CD4-positive, alpha-beta T cell treated with Interleukin-12 subunit alpha and Interleukin-12 subunit beta, for 1 hour (primary cell): ENCODE results near the gene ITPK1.

Experiments used
- DNase-seq: peaks from one replicate; pipeline ENCODE4 v3.0.0-alpha.2; 2020

Gene ITPK1

DNA sequence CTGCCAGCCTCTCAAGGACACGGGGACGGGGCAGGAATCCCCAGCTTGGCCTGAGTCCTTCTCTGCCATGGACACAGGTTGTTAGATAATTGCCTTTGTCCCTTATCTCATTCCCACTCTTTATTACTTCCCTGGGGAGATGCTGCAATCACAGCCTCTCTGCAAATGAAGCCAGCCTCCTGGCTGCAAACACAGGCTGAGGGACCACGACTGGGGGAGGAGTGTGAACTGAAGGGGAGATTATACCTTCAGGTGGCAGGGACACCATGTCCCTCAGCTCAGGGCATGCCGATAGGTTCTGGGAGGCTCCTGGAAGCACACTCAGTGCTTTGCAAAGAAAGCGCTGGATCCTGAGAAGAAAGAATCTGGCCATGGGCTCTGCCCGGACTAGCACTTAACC is 208.9 kb downstream of the ITPK1 start:
- DNase-seq = no peak

DNA sequence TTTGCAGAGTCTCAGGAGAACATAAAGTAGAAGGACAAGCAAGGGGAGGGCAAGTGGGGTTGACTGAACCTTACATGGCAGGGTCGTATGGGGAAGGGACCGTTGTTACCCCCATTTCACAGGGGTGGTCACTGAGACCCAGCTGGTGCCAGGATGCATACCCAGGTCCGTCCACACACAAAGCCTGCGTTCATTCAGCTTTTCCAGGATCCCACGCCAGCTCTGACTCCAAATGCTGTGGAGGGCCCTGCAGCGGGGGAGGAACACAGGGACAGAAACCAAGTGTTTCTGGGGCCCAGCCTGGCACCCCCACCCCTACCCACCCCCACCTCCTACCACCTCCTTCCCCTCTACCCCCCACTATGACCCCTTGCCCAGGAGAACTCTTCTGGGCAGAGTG is 209.3 kb downstream of the ITPK1 start:
- no peak for DNase-seq

DNA sequence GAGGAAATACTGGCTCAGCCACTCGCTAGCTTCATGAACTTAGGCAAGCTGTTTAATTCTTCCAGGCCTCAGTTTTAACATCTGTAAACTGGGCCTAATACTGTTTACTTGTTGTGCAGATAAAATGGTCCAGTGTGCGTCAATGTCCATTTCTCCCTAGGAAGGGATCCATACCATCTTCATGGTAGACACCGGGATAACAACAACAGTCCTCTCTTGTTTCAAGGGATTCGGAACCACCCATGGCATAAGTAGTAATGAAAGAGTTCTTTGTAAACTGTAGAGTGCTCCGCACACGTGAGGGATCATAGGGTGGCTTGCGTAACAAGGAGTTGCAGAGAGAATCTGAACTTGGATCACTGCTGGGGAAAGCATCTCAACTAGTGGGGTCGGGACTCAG is 210.1 kb downstream of the ITPK1 start:
- no peak for DNase-seq

DNA sequence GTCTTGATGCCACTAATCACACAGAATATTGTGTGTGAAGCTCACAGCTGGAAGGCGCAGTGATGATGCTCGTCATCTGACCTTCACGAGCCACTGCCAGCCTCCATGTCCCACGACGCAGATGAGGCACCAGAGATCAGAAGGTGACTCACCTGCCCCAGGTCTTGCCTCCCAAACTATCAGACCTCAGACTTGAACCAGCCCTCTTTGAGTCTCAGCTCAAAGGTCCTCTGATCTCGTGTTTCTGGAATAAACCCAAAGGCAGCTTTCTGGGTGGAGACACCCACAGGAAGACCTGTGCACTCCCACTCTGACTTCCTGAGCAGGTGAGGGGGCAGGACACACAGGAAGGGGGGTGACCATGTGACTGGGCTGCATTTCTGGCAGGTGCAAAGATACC is 212.4 kb downstream of the ITPK1 start:
- peak; percentile 3 for DNase-seq

DNA sequence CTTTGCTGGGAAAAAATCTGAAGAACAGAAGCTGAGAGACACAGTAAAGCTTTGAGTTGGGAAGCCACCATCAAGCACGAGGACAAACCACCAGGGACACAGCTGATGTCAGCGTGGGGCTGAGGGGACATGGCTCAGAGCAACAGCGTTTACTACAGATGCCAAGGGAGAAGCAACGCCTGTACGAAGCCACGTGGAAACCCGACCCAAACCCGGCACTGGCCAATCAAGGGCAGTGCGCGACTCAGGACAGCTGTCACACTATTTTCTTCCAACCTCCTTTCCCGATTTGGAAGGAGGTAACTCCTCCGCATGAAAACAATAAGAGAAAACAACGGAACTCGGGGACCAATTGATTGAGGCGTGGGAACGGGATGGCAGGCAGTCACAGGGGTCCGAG is 213.0 kb downstream of the ITPK1 start:
- DNase-seq = no peak

DNA sequence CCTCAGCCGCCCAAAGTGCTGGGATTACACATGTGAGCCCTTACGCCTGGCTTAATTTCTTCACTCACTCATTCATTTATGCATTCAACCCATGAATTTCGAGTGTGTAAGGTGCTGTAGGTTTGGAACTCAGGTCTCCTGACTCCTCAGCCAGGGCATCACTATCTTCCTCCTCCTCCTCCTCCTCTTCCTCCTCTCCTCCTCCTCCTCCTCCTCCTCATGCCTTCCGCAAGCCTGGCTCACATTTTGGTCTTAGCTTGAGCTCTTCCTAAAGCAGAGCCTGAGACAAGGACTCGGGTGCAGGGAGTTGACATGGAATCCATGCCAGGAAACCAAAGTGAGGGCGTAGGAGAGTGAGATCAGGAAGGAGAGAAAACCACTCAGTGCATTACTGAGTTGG is 213.5 kb downstream of the ITPK1 start:
- DNase-seq = no peak

DNA sequence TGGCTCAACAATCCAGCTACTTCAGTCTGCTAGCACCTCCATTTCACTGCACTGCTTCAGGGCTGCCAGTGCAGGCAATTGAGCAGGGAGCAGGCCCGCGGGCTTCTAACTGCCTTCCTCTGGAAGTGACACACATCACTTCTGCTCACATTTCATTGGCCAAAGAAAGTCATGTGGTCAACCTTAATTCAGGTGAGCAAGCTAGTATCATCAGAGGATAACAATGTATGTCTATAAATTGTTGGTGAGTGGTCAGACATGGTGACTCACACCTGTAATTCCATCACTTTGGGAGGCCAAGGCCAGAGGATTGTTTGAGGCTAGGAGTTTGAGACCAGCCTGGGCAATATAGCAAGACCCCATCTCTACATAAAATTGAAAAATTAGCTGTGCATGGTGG is 215.1 kb downstream of the ITPK1 start:
- no peak for DNase-seq

DNA sequence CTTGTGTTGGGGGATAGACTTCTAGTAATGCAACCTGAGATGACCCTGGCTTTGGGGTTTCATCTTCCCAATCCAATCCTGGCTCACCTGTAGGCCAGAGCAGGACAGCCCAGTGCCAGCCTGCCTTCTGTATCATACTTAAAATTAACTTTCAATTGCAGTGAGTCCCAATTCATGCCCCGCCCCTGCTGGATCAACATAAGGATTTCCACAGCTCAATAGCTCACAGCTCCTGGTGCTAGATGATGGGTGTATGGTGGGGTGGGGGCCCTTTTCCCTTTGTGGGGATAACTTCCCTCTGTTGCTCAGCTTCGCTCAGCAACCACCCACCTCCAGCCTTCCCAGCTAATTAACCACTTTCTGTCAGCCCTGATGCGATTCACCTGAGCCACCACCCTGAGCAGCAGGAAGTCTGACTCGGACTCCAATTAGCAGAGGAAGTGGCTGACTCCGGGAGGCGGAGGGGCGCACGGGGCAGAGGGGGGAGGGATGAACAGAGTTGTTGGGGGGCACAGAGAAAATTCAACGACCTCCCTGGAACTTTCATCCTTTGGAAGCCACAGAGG is 217.1 kb downstream of the ITPK1 start:
- DNase-seq = no peak

DNA sequence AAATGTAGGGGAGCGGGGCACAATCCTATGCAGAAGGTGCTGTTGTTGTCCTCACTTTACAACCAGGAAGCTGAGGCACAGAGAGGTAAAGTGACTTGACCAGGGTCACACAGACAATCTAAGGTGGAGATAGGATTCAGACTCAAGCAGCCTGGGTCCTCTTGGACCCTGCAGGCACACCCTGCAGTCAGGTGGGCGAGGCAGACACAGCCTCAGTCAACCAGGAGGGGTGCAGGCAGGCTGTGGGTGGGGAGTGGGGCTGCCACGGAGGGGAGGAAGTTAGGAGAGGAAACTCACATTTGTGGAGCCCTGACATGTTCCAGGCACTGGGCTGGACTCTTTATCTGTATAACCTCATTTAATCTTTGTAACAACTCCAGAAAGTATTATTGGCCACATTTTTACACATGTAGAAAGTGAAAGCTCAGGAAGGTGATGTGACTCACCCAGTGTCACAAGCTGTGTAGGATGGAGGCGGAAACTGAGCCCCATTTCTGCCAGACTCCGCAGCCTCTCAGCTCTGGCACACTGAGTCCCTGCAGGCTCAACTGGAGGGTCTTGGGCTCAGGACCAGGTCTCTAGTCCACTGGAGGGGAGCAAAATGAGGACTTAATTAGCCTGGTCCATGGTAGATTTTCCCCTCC is 217.7 kb downstream of the ITPK1 start:
- peak; percentile 21 for DNase-seq

DNA sequence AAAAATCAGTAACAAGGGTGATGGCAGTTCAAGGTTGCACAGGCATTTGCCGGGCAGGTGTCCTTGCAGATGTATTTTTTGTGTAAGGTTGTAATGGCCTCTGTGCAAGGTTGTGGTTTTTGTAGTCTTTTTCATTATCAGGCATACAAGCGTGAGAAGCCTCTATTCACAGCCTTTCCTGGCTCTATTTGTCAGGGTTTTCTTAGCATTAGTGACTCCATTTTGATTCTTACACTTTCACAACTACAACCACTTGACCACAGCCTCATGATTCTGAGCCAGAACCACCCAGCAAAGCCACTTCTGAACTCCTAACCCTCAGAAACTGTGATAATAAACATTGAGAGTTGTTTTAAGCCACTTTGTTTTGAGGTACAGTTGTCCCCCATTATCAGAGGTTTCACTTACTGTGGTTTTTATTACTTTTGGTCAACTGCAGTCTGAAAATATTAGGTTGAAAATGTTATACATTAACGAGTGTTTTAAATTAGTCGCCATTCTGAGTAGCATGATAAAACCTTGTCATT is 220.3 kb downstream of the ITPK1 start:
- DNase-seq = no peak

DNA sequence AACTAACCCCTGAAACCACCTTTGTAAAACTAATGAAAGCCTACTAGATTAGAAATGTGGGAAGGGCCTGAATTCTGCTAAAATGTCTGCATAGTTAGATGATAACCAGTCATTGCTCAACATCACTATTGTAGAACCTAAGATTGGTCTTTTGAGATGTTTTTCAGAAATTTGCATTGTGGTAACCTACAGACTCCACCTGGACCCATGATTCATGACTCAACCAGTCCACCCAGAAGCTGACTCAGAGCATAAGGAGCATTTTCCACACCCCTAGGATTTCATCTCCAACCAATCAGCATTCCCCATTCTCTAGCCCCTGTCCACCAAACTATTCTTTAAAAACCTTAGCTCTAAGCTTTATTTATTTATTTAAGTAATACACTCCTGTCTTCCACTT is 223.1 kb downstream of the ITPK1 start:
- DNase-seq = no peak

DNA sequence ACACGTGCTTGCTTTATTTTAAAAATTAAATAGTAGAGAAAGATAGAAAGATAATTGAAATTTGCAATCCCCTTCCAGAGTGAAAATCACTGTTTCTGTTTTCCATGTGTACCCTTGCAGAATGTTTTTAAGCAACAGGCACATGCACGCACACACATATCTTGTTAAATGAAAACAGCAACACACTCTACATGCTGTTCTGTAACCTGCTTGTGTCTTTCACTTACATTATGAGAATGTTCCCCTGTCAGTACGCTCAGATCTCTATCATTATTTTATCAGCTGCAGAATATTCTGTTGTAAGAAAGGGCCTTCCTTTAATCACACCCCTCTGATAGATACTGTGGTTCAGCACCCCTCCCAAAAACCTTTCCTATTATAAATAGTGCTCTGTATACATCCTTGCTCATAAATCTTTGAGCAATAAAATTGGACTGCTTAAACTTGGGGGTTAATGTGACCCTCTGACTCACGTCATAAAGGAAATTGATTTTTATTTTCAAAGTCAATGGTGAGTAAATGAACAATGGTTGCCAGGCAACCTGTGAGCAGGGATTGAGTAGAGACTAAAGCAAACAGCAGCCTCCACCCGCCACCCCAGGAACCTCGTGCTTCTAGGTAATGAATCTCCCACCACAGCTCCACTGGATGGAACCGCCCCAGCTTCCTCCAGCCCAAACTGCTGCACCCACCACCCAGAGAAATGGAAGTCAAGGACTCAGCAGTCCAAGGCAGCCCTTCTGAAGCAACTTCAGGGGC is 224.7 kb downstream of the ITPK1 start:
- DNase-seq = no peak

DNA sequence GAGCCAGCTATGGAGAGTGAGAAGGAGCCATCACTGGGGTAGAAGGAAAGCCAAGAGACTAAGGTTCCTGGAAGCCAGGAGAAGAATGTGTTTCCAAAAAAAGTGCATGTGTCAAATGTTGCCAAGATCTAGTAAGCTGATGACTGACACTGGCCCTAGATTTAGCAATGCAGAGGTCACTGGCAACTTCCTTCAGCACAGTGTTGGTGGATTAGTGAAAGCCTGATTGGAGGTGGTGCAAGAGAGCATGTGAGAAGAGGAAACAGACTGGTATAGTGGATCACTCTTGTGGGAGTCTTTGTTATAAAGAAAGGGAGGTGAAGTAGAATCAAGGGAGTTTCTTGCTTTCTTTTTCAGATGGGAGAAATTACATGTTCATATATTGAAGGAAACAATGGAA is 226.8 kb downstream of the ITPK1 start:
- no peak for DNase-seq

DNA sequence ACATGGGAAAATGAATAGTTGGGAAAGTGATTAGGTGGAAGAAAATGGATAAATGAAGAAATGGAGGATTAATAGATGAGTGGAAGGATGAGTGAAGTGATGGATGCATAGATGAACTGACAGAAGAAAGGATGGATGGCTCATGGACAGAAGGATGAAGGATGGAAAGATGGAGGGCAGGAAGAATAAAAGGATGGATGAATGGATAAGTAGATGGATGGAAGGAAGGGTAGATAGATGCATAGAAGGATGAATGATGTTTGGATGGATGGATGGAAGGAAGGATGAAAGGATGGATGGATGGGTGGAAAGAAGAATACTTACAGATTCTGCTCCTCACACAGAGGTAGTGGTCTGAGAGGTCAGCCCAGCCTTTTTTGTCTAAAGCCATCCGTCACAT is 228.6 kb downstream of the ITPK1 start:
- no peak for DNase-seq
